Neutrophil (primary cell): ENCODE results near the gene LYAR.
A peak's percentile ranks its signal among the peaks of the same experiment; 100 is the strongest.

Experiments
- H3K27ac ChIP-seq: fragments of 200-600 bp; sonication (generic); 2 replicates; pipeline ENCODE4 v1.5.1; 2016; ENCODE audit warnings: mild to moderate bottlenecking, moderate library complexity
- H3K27me3 ChIP-seq: fragments of 200-600 bp; sonication (generic); 2 replicates; pipeline ENCODE4 v1.6.0; 2016; ENCODE audit warnings: mild to moderate bottlenecking
- H3K36me3 ChIP-seq: fragments of 200-600 bp; sonication (generic); 2 replicates; pipeline ENCODE4 v1.5.1; 2017
- H3K4me1 ChIP-seq, 2 experiments: fragments of 200-600 bp in 1 of 2; sonication (generic) in 1 of 2; 1 replicate in 1 of 2; 2 replicates in 1 of 2; pipeline versions ENCODE4 v1.5.1 to v1.6.1; 2013 to 2016; ENCODE audit warnings: low read depth in 1 of 2, low read length in 1 of 2, mild to moderate bottlenecking in 1 of 2, moderate library complexity in 1 of 2; ENCODE audit not compliant: control insufficient read depth in 1 of 2, insufficient read depth in 1 of 2
- H3K4me3 ChIP-seq, 2 experiments: fragments of 200-600 bp in 1 of 2; sonication (generic) in 1 of 2; 1 replicate in 1 of 2; 2 replicates in 1 of 2; pipeline ENCODE4 v1.5.1; 2013 to 2016; ENCODE audit warnings: low read depth in 1 of 2, low read length in 1 of 2, mild to moderate bottlenecking in 1 of 2, moderate library complexity in 1 of 2
- H3K9me3 ChIP-seq: fragments of 200-600 bp; sonication (generic); 2 replicates; pipeline ENCODE4 v1.5.1; 2016
- CTCF ChIP-seq: fragments of 200-600 bp; sonication (generic); IDR thresholded peaks from 2 replicates; pipeline ENCODE4 v1.5.1; 2016; ENCODE audit warnings: antibody characterized with exemption

The LYAR gene

GRCh38 chr4:4320951-4321714, 31.2 kb upstream of the LYAR start:
- Histone ChIP-seq H3K4me3 (no peak overlapping the region), H3K4me1 (no peaks in the 10 kb centered on the region), H3K27ac (no peak overlapping the region), H3K9me3 (no peaks in the 10 kb centered on the region), H3K27me3 (no peaks in the 10 kb centered on the region), H3K36me3 (peaks cover 58% of the 10 kb centered on the region)
- TF ChIP-seq CTCF: no peak

GRCh38 chr4:4320528-4320927, 30.6 kb upstream of the LYAR start:
- TF ChIP-seq CTCF: no peak
- peaks cover 64% of the 10 kb centered on the region for H3K36me3 ChIP-seq
- no peaks in the 10 kb centered on the region for H3K27me3 ChIP-seq
- H3K4me1 ChIP-seq: peaks cover 5% of the 10 kb centered on the region in 2 experiments
- H3K9me3 ChIP-seq: no peaks in the 10 kb centered on the region
- no peak overlapping the region for H3K4me3 ChIP-seq
- H3K27ac ChIP-seq: no peak overlapping the region

- Histone ChIP-seq H3K27me3 (no peaks in the 10 kb centered on the region), H3K4me3 (no peak overlapping the region), H3K4me1 (peaks cover 15 to 17% of the 10 kb centered on the region in 2 experiments), H3K9me3 (no peaks in the 10 kb centered on the region), H3K36me3 (peaks cover 80% of the 10 kb centered on the region), H3K27ac (no peak overlapping the region)
- no peak for TF ChIP-seq CTCF
These were observed 27.7 kb upstream of the LYAR start for GRCh38 chr4:4317496-4318232.

GRCh38 chr4:4316150-4316495, 26.2 kb upstream of the LYAR start:
- H3K27me3 ChIP-seq: no peaks in the 10 kb centered on the region
- no peak overlapping the region for H3K4me3 ChIP-seq
- no peaks in the 10 kb centered on the region for H3K9me3 ChIP-seq
- H3K4me1 ChIP-seq: peaks cover 15 to 17% of the 10 kb centered on the region in 2 experiments
- no peak for TF ChIP-seq CTCF
- peaks cover 67% of the 10 kb centered on the region for H3K36me3 ChIP-seq
- H3K27ac ChIP-seq: peak overlapping the region; percentile 83

- H3K9me3 ChIP-seq: no peaks in the 10 kb centered on the region
- peaks cover 62% of the 10 kb centered on the region for H3K36me3 ChIP-seq
- peak overlapping the region; percentile 83 for H3K27ac ChIP-seq
- H3K4me3 ChIP-seq: no peak overlapping the region
- H3K4me1 ChIP-seq: peaks cover 15 to 17% of the 10 kb centered on the region in 2 experiments
- no peaks in the 10 kb centered on the region for H3K27me3 ChIP-seq
- no peak for TF ChIP-seq CTCF
These were observed 25.7 kb upstream of the LYAR start for GRCh38 chr4:4315461-4316149.
